HCT116 (cell line): ENCODE results near the gene RASSF5. TPM values are rescaled to one million over a fixed set of nuclear protein-coding genes. Genes with fewer than 3 reads are reported as not detected.

Experiments
- ATAC-seq: fragments of 200-7000 bp; cut with Tn5 transposase; 2 replicates; pipeline ENCODE4 v1.9.1; 2020; ENCODE audit warnings: mild to moderate bottlenecking, moderate library complexity
- BruUV-seq: library from RNA; stranded (reverse); fragments of 400-500 nt; replicated peaks from 2 replicates; lab custom pipeline; 2021; lab: Mats Ljungman, UMichigan
- CTCF ChIA-PET: fragments of 300-600 bp; sonication (Branson Sonifier 250); formaldehyde crosslinking; loops from one replicate; lab custom pipeline; 2021; ENCODE audit warnings: antibody characterized with exemption; lab: Charles Lee
- POLR2A ChIA-PET: fragments of 300-600, 350-600 bp; sonication (Branson Sonifier 250); formaldehyde crosslinking; loops from one replicate; lab custom pipeline; 2021; ENCODE audit warnings: antibody characterized with exemption; lab: Charles Lee
- RAD21 ChIA-PET, 2 experiments: fragments of 300-600 bp; sonication (Branson Sonifier 250); formaldehyde crosslinking; loops; one replicate each; lab custom pipeline; 2023; ENCODE audit warnings: low total read pairs in 2 of 2; ENCODE audit not compliant: uncharacterized antibody in 2 of 2, unreplicated experiment in 2 of 2, low non-redundant PET in 1 of 2; lab: Charles Lee
- DNase-seq: peaks from one replicate; pipeline ENCODE4 v3.0.0-alpha.2; 2010; ENCODE audit warnings: low read depth, low spot score
- H2AFZ ChIP-seq: fragments of 200-600 bp; shearing (Covaris generic), sonication (generic); 2 replicates; pipeline ENCODE4 v1.6.1; 2017; ENCODE audit warnings: low read depth, mixed run types, mixed read lengths, antibody characterized with exemption, low read length; ENCODE audit not compliant: poor library complexity, severe bottlenecking
- H3K27ac ChIP-seq: 2 replicates; pipeline ENCODE4 v1.5.1; 2012; ENCODE audit warnings: low read depth, low read length
- H3K27me3 ChIP-seq: fragments of 200-600 bp; sonication (generic); 2 replicates; pipeline ENCODE4 v1.6.1; 2016; ENCODE audit warnings: mixed run types, low read length, mixed read lengths; ENCODE audit not compliant: insufficient read depth
- H3K36me3 ChIP-seq, 2 experiments: fragments of 200-500 bp in 1 of 2; fragments of 200-600 bp in 1 of 2; sonication (Bioruptor generic) in 1 of 2; sonication (generic) in 1 of 2; 2 replicates each; pipeline versions ENCODE4 v1.5.1 to v1.6.1; 2014 to 2016; ENCODE audit warnings: low read length in 2 of 2, inconsistent platforms in 1 of 2, mixed read lengths in 1 of 2, mixed run types in 1 of 2; ENCODE audit not compliant: insufficient read depth in 2 of 2, control insufficient read depth in 1 of 2
- H3K4me1 ChIP-seq, 2 experiments: fragments of 200-600 bp in 1 of 2; sonication (generic) in 1 of 2; 2 replicates each; pipeline versions ENCODE4 v1.5.1 to v1.6.1; 2012 to 2017; ENCODE audit warnings: low read length in 2 of 2, inconsistent platforms in 1 of 2, mild to moderate bottlenecking in 1 of 2, mixed read lengths in 1 of 2, mixed run types in 1 of 2, moderate library complexity in 1 of 2; ENCODE audit not compliant: insufficient read depth in 2 of 2, control insufficient read depth in 1 of 2
- H3K4me2 ChIP-seq: fragments of 200-600 bp; sonication (generic); 2 replicates; pipeline ENCODE4 v1.6.1; 2017; ENCODE audit warnings: mixed run types, low read length, mixed read lengths
- H3K4me3 ChIP-seq, 2 experiments: fragments of 200-600 bp in 1 of 2; sonication (generic) in 1 of 2; replicated peaks in 1 of 2; 2 replicates each; pipeline ENCODE4 v1.5.1; 2011 to 2016; ENCODE audit warnings: low read length in 2 of 2, control low read depth in 1 of 2, low read depth in 1 of 2, mild to moderate bottlenecking in 1 of 2, mixed read lengths in 1 of 2, mixed run types in 1 of 2
- H3K79me2 ChIP-seq: fragments of 200-600 bp; sonication (generic); 2 replicates; pipeline ENCODE4 v1.6.1; 2017; ENCODE audit warnings: mild to moderate bottlenecking, mixed run types, low read length, moderate library complexity, mixed read lengths; ENCODE audit not compliant: insufficient read depth
- H3K9ac ChIP-seq: fragments of 200-600 bp; sonication (generic); 2 replicates; pipeline ENCODE4 v1.6.1; 2016; ENCODE audit warnings: low read length, mixed read lengths
- H3K9me2 ChIP-seq: fragments of 200-600 bp; sonication (generic), shearing (Covaris generic); 2 replicates; pipeline ENCODE4 v1.6.1; 2017; ENCODE audit warnings: mixed run types, mild to moderate bottlenecking, moderate library complexity; ENCODE audit not compliant: insufficient read depth
- H3K9me3 ChIP-seq, 2 experiments: fragments of 200-500 bp in 1 of 2; fragments of 200-600 bp in 1 of 2; sonication (Bioruptor generic) in 1 of 2; sonication (generic) in 1 of 2; 2 replicates each; pipeline ENCODE4 v1.6.1; 2014 to 2017; ENCODE audit warnings: low read length in 2 of 2, mixed read lengths in 2 of 2, inconsistent platforms in 1 of 2, low read depth in 1 of 2, mild to moderate bottlenecking in 1 of 2, mixed run types in 1 of 2, moderate library complexity in 1 of 2; ENCODE audit not compliant: control insufficient read depth in 1 of 2, insufficient read depth in 1 of 2
- H4K20me1 ChIP-seq: fragments of 200-600 bp; sonication (generic), shearing (Covaris generic); 2 replicates; pipeline ENCODE4 v1.6.1; 2017; ENCODE audit warnings: mixed run types, mild to moderate bottlenecking, moderate library complexity; ENCODE audit not compliant: insufficient read depth
- ATF3 ChIP-seq: IDR thresholded peaks from 2 replicates; pipeline ENCODE4 v1.6.1; 2012
- CBX3 ChIP-seq: IDR thresholded peaks from 2 replicates; pipeline ENCODE4 v1.6.1; 2012; ENCODE audit warnings: low read depth
- CEBPB ChIP-seq: IDR thresholded peaks from 2 replicates; pipeline ENCODE4 v1.6.1; 2012; ENCODE audit warnings: low read depth
- CTCF ChIP-seq, 3 experiments: fragments of 200-600 bp in 1 of 3; sonication (generic) in 1 of 3; IDR thresholded peaks in 2 of 3; conservative IDR thresholded peaks in 1 of 3; 2 replicates each; pipeline ENCODE4 v1.5.1; 2012 to 2017; ENCODE audit warnings: low read depth in 2 of 3, low read length in 2 of 3, antibody characterized with exemption in 1 of 3, borderline replicate concordance in 1 of 3, control low read depth in 1 of 3, mild to moderate bottlenecking in 1 of 3, mixed read lengths in 1 of 3, mixed run types in 1 of 3, moderate library complexity in 1 of 3; ENCODE audit not compliant: insufficient read depth in 1 of 3
- EGR1 ChIP-seq: IDR thresholded peaks from 2 replicates; pipeline ENCODE4 v1.6.1; 2012; ENCODE audit warnings: low read depth
- ELF1 ChIP-seq: IDR thresholded peaks from 2 replicates; pipeline ENCODE4 v1.6.1; 2012; ENCODE audit warnings: low read depth, borderline replicate concordance
- EZH2 ChIP-seq: fragments of 200-600 bp; sonication (generic); IDR thresholded peaks from 2 replicates; pipeline ENCODE4 v1.6.1; 2017; ENCODE audit warnings: antibody characterized with exemption, mixed run types
- EZH2phosphoT487 ChIP-seq: fragments of 200-600 bp; IDR thresholded peaks from 2 replicates; pipeline ENCODE4 v1.6.1; 2018; ENCODE audit warnings: antibody characterized with exemption, borderline replicate concordance
- FOSL1 ChIP-seq: IDR thresholded peaks from 2 replicates; pipeline ENCODE4 v1.6.1; 2012; ENCODE audit warnings: low read depth
- JUND ChIP-seq: IDR thresholded peaks from 2 replicates; pipeline ENCODE4 v1.6.1; 2012
- POLR2A ChIP-seq: IDR thresholded peaks from 2 replicates; pipeline ENCODE4 v1.7.0; 2011; ENCODE audit warnings: borderline replicate concordance; ENCODE audit not compliant: insufficient read depth, insufficient read length; ENCODE audit errors: extremely low read depth
- SIN3A ChIP-seq: IDR thresholded peaks from 2 replicates; pipeline ENCODE4 v1.6.1; 2012; ENCODE audit warnings: low read depth
- SP1 ChIP-seq: IDR thresholded peaks from 2 replicates; pipeline ENCODE4 v1.6.1; 2012; ENCODE audit warnings: low read depth
- SRF ChIP-seq: IDR thresholded peaks from 2 replicates; pipeline ENCODE4 v1.6.1; 2012; ENCODE audit warnings: low read depth
- YY1 ChIP-seq: IDR thresholded peaks from 2 replicates; pipeline ENCODE4 v1.6.1; 2011; ENCODE audit warnings: low read length, low read depth, moderate library complexity, mild to moderate bottlenecking; ENCODE audit not compliant: insufficient replicate concordance; ENCODE audit errors: extremely low read depth
- ZNF274 ChIP-seq: fragments of 200-500 bp; sonication (Bioruptor generic); IDR thresholded peaks from 2 replicates; pipeline ENCODE4 v1.6.1; 2014; ENCODE audit warnings: mild to moderate bottlenecking, low read depth, low read length, inconsistent platforms
- intact Hi-C: fragments of 100-400 bp; cut with micrococcal nuclease; formaldehyde crosslinking; loops from 2 replicates; pipeline ENCODE4 v1.10.0; 2022
- total RNA-seq: library from RNA; stranded (reverse); gene quantifications from one replicate; pipeline ENCODE4 v1.2.1, GENCODE V29; 2021; ENCODE audit not compliant: unreplicated experiment
- TF ChIP-seq, protein P1 (sequence below): IDR thresholded peaks from 2 replicates; pipeline ENCODE4 v1.6.1; 2011; ENCODE audit warnings: mild to moderate bottlenecking, low read length, moderate library complexity; ENCODE audit not compliant: insufficient replicate concordance; ENCODE audit errors: extremely low read depth
- TF ChIP-seq, protein P2 (sequence below): IDR thresholded peaks from 2 replicates; pipeline ENCODE4 v1.6.1; 2012

The RASSF5 gene
- total RNA-seq, 1 experiment from 2014 or later: 5.4 TPM

- H3K9ac ChIP-seq: no peak overlapping the region
- H3K36me3 ChIP-seq: no peaks in the 10 kb centered on the region
- DNase-seq (no peak), ATAC-seq (no peak)
- ChIA-PET POLR2A (no interaction called here), CTCF (interaction anchor here (1.1 to 2.4 kb wide), 2 partner anchors 32 to 87 kb away, joined by 4 to 7 read pairs; no protein-coding TSS in a partner anchor), RAD21 (no interaction called here)
- no peak overlapping the region for H3K4me2 ChIP-seq
- no TSS peak for BruUV-seq
- no peaks in the 10 kb centered on the region for H3K9me3 ChIP-seq
- no peaks in the 10 kb centered on the region for H3K9me2 ChIP-seq
- no peak overlapping the region for H3K27ac ChIP-seq
- no peak overlapping the region for H3K4me3 ChIP-seq
- no peaks in the 10 kb centered on the region for H3K4me1 ChIP-seq
- H2AFZ ChIP-seq: no peak overlapping the region
- H4K20me1 ChIP-seq: no peaks in the 10 kb centered on the region
- no peak for TF ChIP-seq ZNF274
- no peak for TF ChIP-seq SRF
- TF ChIP-seq SP1: no peak
- TF ChIP-seq YY1: no peak
- TF ChIP-seq JUND: no peak
- TF ChIP-seq FOSL1: no peak
- TF ChIP-seq EGR1: no peak
- TF ChIP-seq POLR2A: no peak
- no peak for TF ChIP-seq EZH2phosphoT487
- TF ChIP-seq, protein P1, sequence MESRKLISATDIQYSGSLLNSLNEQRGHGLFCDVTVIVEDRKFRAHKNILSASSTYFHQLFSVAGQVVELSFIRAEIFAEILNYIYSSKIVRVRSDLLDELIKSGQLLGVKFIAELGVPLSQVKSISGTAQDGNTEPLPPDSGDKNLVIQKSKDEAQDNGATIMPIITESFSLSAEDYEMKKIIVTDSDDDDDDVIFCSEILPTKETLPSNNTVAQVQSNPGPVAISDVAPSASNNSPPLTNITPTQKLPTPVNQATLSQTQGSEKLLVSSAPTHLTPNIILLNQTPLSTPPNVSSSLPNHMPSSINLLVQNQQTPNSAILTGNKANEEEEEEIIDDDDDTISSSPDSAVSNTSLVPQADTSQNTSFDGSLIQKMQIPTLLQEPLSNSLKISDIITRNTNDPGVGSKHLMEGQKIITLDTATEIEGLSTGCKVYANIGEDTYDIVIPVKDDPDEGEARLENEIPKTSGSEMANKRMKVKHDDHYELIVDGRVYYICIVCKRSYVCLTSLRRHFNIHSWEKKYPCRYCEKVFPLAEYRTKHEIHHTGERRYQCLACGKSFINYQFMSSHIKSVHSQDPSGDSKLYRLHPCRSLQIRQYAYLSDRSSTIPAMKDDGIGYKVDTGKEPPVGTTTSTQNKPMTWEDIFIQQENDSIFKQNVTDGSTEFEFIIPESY: no peak
- TF ChIP-seq EZH2: no peak
- TF ChIP-seq ATF3: no peak
- TF ChIP-seq, protein P2, sequence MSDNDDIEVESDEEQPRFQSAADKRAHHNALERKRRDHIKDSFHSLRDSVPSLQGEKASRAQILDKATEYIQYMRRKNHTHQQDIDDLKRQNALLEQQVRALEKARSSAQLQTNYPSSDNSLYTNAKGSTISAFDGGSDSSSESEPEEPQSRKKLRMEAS: no peak
- TF ChIP-seq SIN3A: no peak
- no peak for TF ChIP-seq CTCF (IDR thresholded peaks at IDR 0.05 in 2 of 3, conservative IDR thresholded peaks at IDR 0.05 in 1 of 3; ENCODE audit: borderline replicate concordance in 1 of 3, insufficient read depth in 1 of 3, low read depth in 2 of 3, low read length in 2 of 3)
- TF ChIP-seq ELF1: no peak
- no peak for TF ChIP-seq CEBPB
- no peak for TF ChIP-seq CBX3
- intact Hi-C loops: no loop called here
- H3K27me3 ChIP-seq: no peaks in the 10 kb centered on the region
- no peaks in the 10 kb centered on the region for H3K79me2 ChIP-seq
Measured at GRCh38 chr1:206577626-206578025, 70.3 kb downstream of the RASSF5 start.
